Heart left ventricle (tissue), 16 donors: ENCODE results near the gene MUC15. TPM values are rescaled to one million over a fixed set of nuclear protein-coding genes. Genes with fewer than 3 reads are reported as not detected.

Source experiments
- ATAC-seq, 4 donors: fragments of 200-7000 bp; cut with Tn5 transposase; one replicate each; pipeline ENCODE4 v1.9.1; 2020 to 2022; ENCODE audit warnings: moderate library complexity in 4 of 4, mild to moderate bottlenecking in 3 of 4, moderate number of reproducible peaks in 1 of 4
- DNase-seq, 5 donors: peaks; one replicate each; pipeline ENCODE4 v3.0.0-alpha.2; 2020
- H3K27ac ChIP-seq, 12 donors: fragments of 200-600 bp; sonication (generic) in 4 of 12; one replicate each; pipeline versions ENCODE4 v1.5.0 to v1.8.0; 2016 to 2022; ENCODE audit warnings: mild to moderate bottlenecking in 2 of 12
- H3K27me3 ChIP-seq, 9 donors: fragments of 200-600 bp; sonication (generic) in 2 of 9; one replicate each; pipeline versions ENCODE4 v1.5.1 to v1.8.0; 2016 to 2022; ENCODE audit warnings: mild to moderate bottlenecking in 3 of 9
- H3K36me3 ChIP-seq, 9 donors: fragments of 200-600 bp; sonication (generic) in 2 of 9; one replicate each; pipeline versions ENCODE4 v1.5.0 to v1.8.0; 2018 to 2022; ENCODE audit warnings: mild to moderate bottlenecking in 2 of 9
- H3K4me1 ChIP-seq, 12 donors: fragments of 200-600 bp; sonication (generic) in 4 of 12; one replicate each; pipeline versions ENCODE4 v1.5.0 to v1.8.0; 2016 to 2022; ENCODE audit warnings: mild to moderate bottlenecking in 3 of 12
- H3K4me3 ChIP-seq, 12 donors: fragments of 200-600 bp; sonication (generic) in 4 of 12; one replicate each; pipeline versions ENCODE4 v1.5.0 to v1.8.0; 2017 to 2022; ENCODE audit warnings: mild to moderate bottlenecking in 9 of 12, moderate library complexity in 4 of 12
- H3K9me3 ChIP-seq, 12 donors: fragments of 200-600 bp; sonication (generic) in 4 of 12; one replicate each; pipeline versions ENCODE4 v1.5.0 to v1.8.0; 2016 to 2022; ENCODE audit warnings: mild to moderate bottlenecking in 1 of 12
- POLR2A ChIP-seq, 2 donors: fragments of 450-650 bp; IDR thresholded peaks; one replicate each; pipeline ENCODE4 v1.6.1; 2017; ENCODE audit warnings: antibody characterized with exemption in 2 of 2, mild to moderate bottlenecking in 2 of 2, moderate library complexity in 2 of 2
- WGBS, 4 donors: extraction: QIAGEN DNeasy Blood & Tissue Kit in 2 of 4; methylation state at CpG; one replicate each; pipeline versions ENCODE4 v1.1.5 to v1.1.7; 2013 to 2018; 5-methylcytosine and 5-hydroxymethylcytosine counted together
- intact Hi-C, 10 donors: fragments of 100-400 bp; cut with DNase I; formaldehyde crosslinking; loops; one replicate each; pipeline versions ENCODE4 v1.11.1 to v1.14.2; 2022
- polyA plus RNA-seq, 2 donors: library from polyadenylated mRNA; stranded (reverse); fragments of 200-250 nt; gene quantifications; one replicate each; pipeline ENCODE4 v1.2.3, GENCODE V29; 2013
- total RNA-seq, 9 donors: library from RNA; depleted of rRNA in 2 of 9; stranded (reverse); fragments of >200 nt in 2 of 9; fragmentation: NEBNext Ultra II Directional in 3 of 9; extraction: Animal tissue kit (Norgen Biotek cat#: 25700) in 3 of 9; gene quantifications; one replicate each; pipeline versions ENCODE4 v1.1.0 to v1.2.4, GENCODE V29; 2016 to 2023
- TF ChIP-seq, protein P1 (sequence below), 12 donors: fragments of 200-600 bp; sonication (generic) in 4 of 12; IDR thresholded peaks; one replicate each; pipeline versions ENCODE4 v1.5.0 to v1.8.0; 2018 to 2022; ENCODE audit warnings: antibody characterized with exemption in 12 of 12, mild to moderate bottlenecking in 5 of 12
- donor health status: ischemic (EF 13 %, LVEDD 7.1; RV severe dilation, severe dysfunction).
- donor health status: healthy with polysubstance abuse.
- donor health status: DM: no; HTN: yes; CAD: no.
- donor health status: DM: no; HTN: no; CAD: no.
- donor health status: ischemic (EF 25% LVEDD 6.9; RV normal size, moderate dysfunction).
- donor health status: ischemic (EF 25% LVEDD 5.7; RV mildly dilated, moderate dysfunction).
- donor health status: healthy.
- donor health status: DM: yes; HTN: yes; CAD: no.
- donor health status: ischemic (EF 35%, LVEDD 5.7; RV mildly dilated, moderate dysfunction).
- donor health status: nonischemic (EF 11% LVEDD 7.7; RV severe dilation, severe dysfunction).
- donor health status: DM: yes; HTN: yes; CAD: no.
- donor health status: PGD.
- donor health status: ischemic (EF 29% LVEDD 5.4; RV normal size, mild dysfunction).
- donor health status: nonischemic (EF 23%, LVEDD 6.1; RV moderate dilation, normal function).

The MUC15 gene
- total and polyA plus RNA-seq, 11 donors, result not detected

GRCh38 chr11:26549176-26549575 lies 22.9 kb downstream of the MUC15 start:
- Histone ChIP-seq H3K4me3 (no peak overlapping the region), H3K27me3 (no peaks in the 10 kb centered on the region), H3K27ac (no peak overlapping the region), H3K36me3 (no peaks in the 10 kb centered on the region), H3K4me1 (no peaks in the 10 kb centered on the region), H3K9me3 (no peaks in the 10 kb centered on the region)
- no peak for DNase-seq
- TF ChIP-seq, protein P1, sequence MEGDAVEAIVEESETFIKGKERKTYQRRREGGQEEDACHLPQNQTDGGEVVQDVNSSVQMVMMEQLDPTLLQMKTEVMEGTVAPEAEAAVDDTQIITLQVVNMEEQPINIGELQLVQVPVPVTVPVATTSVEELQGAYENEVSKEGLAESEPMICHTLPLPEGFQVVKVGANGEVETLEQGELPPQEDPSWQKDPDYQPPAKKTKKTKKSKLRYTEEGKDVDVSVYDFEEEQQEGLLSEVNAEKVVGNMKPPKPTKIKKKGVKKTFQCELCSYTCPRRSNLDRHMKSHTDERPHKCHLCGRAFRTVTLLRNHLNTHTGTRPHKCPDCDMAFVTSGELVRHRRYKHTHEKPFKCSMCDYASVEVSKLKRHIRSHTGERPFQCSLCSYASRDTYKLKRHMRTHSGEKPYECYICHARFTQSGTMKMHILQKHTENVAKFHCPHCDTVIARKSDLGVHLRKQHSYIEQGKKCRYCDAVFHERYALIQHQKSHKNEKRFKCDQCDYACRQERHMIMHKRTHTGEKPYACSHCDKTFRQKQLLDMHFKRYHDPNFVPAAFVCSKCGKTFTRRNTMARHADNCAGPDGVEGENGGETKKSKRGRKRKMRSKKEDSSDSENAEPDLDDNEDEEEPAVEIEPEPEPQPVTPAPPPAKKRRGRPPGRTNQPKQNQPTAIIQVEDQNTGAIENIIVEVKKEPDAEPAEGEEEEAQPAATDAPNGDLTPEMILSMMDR (IDR thresholded peaks at IDR 0.05), result no peak
- TF ChIP-seq POLR2A (IDR thresholded peaks at IDR 0.05), result no peak
- ATAC-seq, result no peak
- 46 to 51% (median 50%) methylated on average over 2 of the region's 2 CpGs for WGBS, 4 donors
- intact Hi-C loops, result no loop called here

DNA sequence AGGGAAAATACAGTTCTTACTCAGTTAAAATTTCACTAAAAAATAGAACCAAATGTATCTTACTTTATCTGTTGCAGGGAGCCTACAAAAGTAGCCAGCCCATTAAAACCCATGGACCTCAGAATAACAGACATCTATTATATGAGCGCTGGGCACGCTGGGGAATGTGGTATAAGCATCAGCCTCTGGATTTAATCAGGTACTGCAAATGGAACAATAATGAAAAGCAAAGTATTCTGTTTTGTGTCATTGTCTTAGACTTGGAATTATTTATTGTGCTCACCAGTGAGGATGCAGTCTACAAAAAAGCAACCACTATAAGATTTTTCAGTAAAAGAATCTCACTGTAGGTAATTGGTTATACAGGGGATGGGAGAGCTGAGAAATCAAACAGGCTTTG lies 30.2 kb downstream of the MUC15 start:
- H3K4me3 ChIP-seq, result no peak overlapping the region
- ATAC-seq, result no peak
- H3K4me1 ChIP-seq, result no peaks in the 10 kb centered on the region
- H3K9me3 ChIP-seq, result peaks cover 0 to 7% (median 0%) of the 10 kb centered on the region in 12 donors
- no peak for TF ChIP-seq POLR2A (IDR thresholded peaks at IDR 0.05)
- TF ChIP-seq, protein P1 (IDR thresholded peaks at IDR 0.05), result no peak
- DNase-seq, result no peak
- no peaks in the 10 kb centered on the region for H3K27me3 ChIP-seq
- intact Hi-C loops, result no loop called here
- no peaks in the 10 kb centered on the region for H3K36me3 ChIP-seq
- no peak overlapping the region for H3K27ac ChIP-seq
- 76 to 91% (median 88%) methylated on average over 2 of the region's 2 CpGs for WGBS, 4 donors

GRCh38 chr11:26539517-26539916 lies 32.5 kb downstream of the MUC15 start:
- ATAC-seq (no peak), DNase-seq (no peak)
- Histone ChIP-seq H3K36me3 (no peaks in the 10 kb centered on the region), H3K9me3 (peaks cover 0 to 7% (median 0%) of the 10 kb centered on the region in 12 donors), H3K4me3 (no peak overlapping the region), H3K27me3 (no peaks in the 10 kb centered on the region), H3K27ac (no peak overlapping the region), H3K4me1 (no peaks in the 10 kb centered on the region)
- intact Hi-C loops, result no loop called here
- no peak for TF ChIP-seq POLR2A (IDR thresholded peaks at IDR 0.05)
- TF ChIP-seq, protein P1 (IDR thresholded peaks at IDR 0.05), result no peak
- WGBS, 4 donors, result 88 to 91% (median 89%) methylated on average over 3 of the region's 3 CpGs

- TF ChIP-seq POLR2A (IDR thresholded peaks at IDR 0.05), result no peak
- TF ChIP-seq, protein P1 (IDR thresholded peaks at IDR 0.05), result no peak
- no peaks in the 10 kb centered on the region for H3K4me1 ChIP-seq
- DNase-seq, result no peak
- no peak overlapping the region for H3K27ac ChIP-seq
- intact Hi-C loops, result no loop called here
- H3K27me3 ChIP-seq, result peaks cover 0 to 4% (median 0%) of the 10 kb centered on the region in 9 donors
- H3K36me3 ChIP-seq, result no peaks in the 10 kb centered on the region
- ATAC-seq, result no peak
- no peaks in the 10 kb centered on the region for H3K9me3 ChIP-seq
- H3K4me3 ChIP-seq, result no peak overlapping the region
- WGBS, 4 donors, result 84 to 92% (median 90%) methylated on average over 4 of the region's 4 CpGs
These were observed 34.7 kb downstream of the MUC15 start for GRCh38 chr11:26537341-26537740.
